Middle frontal gyrus (tissue), 1 donor: ENCODE data around the gene WDR20.
"Not testable (repeated sequence)": the region's sequence is repeated elsewhere in the genome, so short reads cannot be mapped to it uniquely, and the experiment has no call there.

Source experiments
- DNase-seq: peaks from one replicate; pipeline ENCODE4 v3.0.0-alpha.2; 2015; ENCODE audit warnings: low spot score; ENCODE audit errors: extremely low spot score

The WDR20 gene

DNA sequence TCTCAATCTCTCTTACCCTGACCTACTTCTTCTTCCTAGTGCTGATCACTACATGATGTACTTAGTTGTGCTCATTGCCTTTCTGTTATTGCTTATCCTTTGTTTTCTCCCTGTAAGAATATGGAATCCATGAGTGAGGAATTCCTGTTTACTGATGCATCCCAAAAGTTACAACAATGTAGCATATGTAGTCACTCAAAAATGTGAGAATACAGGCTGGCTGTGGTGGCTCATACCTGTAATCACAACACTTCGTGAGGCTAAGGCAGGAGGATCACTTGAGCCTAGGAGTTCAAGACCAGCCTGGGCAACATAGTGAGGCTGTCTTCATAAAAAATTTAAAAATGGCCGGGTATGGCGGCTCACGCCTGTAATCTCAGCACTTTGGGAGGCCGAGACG lies 8.0 kb upstream of the WDR20 start:
- DNase-seq: no peak

DNA sequence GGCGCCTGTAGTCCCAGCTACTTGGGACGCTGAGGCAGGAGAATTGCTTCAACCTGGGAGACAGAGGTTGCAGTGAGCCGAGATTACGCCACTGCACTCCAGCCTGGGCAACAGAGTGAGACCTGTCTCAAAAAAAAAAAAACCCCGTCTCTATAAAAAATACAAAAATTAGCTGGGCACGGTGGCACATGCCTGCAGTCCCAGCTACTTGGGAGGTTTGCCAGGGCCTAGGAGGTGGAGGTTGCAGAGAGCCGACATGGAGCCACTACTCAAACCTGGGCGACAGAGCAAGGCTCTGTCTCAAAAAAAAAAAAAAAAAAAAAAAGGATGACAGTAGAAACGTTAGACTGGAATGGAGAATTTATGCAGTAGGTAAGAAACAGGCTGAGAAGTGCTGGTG lies 5.7 kb upstream of the WDR20 start:
- DNase-seq: not testable (repeated sequence)

DNA sequence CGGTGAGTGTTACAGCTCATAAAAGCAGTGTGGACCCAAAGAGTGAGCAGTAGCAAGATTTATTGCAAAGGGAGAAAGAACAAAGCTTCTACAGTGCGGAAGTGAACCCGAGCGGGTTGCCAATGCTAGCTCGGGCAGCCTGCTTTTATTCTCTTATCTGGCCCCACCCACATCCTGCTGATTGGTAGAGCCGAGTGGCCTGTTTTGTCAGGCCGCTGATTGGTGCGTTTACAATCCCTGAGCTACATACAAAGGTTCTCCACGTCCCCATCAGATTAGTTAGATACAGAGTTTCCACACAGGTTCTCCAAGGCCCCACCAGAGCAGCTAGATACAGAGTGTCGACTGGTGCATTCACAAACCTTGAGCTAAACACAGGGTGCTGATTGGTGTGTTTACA lies 5.0 kb upstream of the WDR20 start:
- DNase-seq: not testable (repeated sequence)

DNA sequence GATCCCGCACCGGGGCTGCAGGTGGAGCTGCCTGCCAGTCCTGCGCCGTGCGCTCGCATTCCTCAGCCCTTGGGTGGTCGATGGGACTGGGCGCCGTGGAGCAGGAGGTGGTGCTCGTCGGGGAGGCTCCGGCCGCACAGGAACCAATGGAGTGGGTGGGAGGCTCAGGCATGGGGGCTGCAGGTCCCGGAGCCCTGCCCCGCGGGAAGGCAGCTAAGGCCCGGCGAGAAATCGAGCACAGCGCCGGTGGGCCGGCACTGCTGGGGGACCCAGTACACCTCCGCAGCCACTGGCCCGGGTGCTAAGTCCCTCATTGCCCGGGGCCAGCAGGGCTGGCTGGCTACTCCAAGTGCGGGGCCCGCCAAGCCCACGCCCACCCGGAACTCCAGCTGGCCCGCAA lies 4.2 kb upstream of the WDR20 start:
- DNase-seq: not testable (repeated sequence)

DNA sequence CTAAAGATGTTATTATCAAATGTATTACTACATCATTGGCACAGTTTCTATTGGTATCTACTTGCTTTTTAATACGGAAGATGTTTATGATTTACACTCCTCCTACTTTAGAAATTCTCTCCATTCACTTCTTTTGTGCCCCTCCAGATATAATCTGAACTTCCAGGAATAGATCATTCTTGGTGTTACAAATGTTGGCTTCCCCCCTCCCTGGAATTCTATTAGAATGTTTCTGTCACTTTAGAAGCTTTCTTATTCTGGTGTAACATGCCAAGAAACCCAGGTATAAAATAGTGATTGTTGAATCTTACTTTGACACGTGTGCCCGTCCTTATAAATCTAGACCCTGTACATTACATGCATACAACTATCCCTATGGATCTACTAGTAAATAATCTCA lies 1.2 kb upstream of the WDR20 start:
- no peak for DNase-seq

DNA sequence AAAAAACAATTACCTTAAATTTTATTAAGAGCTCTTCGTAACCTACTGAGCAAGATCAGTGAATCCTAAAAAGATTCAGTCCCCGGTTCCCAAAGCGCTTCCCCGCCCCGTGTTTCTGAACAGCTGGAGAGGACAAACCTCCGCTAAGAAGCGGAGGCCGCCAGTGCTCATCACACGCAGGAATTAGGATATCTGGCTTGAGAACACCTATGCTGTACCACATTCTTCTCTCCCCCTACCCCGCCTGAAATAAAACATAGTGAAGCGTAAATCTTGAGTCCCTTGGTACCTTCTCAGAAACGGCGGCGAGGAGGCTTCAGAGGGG lies 774 bp upstream of the WDR20 start:
- no peak for DNase-seq

DNA sequence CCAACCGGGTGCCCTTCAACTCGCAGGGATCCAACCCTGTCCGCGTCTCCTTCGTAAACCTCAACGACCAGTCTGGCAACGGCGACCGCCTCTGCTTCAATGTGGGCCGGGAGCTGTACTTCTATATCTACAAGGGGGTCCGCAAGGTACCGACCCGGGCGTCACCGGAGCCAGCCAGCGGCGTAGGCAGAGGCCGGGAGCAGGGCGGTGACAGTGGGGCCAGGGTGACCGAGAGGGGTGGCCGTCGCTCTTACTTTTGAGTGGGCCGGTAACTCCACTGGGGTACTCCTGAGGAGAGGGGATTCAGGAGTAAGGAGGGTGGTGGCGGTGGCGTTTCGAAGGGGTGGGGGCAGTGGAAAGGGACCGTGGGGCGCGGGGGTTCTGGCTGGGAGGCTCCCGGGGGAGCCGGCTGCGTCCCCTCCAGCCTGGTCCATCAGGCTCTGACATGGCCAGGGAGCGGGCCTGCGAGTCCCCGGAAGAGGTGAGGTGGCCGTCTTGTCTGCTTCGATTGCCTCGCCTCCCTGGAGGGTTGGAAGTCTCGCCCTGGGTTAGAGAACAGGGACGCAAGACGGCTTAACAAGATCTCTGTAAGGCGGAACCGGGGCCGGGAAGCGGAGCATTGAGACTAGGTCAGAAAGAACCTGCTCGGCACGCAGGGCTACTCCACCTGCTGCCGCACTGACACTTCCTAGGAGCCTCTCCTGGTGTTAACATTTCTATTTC lies 491 bp downstream of the WDR20 start:
- DNase-seq: no peak

DNA sequence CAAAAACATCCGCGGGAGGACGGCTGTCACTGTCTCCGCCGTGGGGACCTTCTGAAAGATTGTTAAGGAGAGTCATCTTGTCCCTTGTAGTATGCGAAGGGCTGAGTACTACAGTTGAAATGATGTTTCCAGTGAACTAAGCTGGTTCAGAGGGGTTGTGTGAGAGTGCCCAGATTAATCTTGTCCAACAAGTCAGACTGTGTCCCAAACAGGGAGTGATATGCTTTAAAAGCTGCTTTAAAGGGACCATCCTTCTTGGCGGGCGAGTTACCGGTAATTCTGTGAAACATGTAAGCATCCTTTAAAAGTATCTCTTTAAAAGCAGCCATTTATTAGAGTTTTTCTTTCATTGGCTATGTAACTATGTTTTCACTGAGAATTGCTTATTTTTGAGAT lies 1.1 kb downstream of the WDR20 start:
- no peak for DNase-seq

DNA sequence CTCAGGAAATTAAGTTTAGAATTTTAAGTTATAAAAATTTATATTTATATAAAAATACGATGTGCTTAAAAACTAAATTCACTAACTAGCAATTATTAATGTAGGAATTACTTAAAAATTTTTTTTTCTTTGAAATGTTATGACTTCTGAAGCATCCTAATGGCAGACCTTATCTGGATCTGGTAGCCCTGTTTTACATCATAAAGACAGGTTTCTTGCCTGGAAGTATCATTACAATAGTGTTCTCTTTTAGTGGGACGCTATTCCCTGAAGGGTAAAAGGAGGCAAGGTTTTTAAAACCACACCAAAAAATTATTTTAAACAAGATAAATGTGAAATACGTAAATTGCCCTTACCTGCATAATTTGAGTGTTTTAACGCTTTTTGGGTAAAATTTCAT lies 2.1 kb downstream of the WDR20 start:
- DNase-seq: no peak

DNA sequence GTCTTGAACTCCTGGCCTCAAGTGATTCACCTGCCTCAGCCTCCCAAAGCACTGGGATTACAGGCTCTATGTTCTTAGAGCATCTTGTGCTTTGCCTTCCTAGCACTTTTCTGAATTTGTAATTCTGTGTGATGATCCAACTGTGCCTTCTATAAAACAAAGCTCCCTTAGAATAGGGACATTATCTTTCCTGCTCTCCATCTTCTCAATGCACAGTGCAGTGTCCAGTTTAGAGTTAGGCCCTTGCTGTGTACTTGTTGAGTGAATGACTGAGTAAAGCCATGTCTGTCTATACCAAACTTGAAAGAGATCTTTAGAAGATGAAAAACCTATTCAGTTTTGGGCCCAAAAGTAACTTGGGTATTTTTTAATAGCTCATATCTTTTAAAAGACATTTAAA lies 5.2 kb downstream of the WDR20 start:
- DNase-seq: no peak

DNA sequence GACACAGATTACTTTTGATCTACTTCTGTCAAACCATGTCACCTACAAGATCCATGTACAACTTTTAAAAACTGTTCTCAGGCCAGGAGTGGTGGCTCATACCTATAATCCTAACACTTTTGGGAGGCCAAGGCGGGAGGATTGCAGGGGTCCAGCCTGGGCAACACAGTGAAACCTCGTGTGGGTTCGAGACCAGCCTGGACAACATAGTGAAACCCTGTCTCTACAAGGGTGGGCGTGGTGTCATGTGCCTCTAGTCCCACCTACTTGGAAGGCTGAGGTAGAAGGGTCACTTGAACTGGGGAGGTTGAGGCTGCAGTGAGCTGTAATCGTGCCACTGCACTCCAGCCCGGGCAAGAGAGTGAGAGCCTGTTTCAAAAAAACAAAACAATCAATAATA lies 5.7 kb downstream of the WDR20 start:
- DNase-seq: no peak

DNA sequence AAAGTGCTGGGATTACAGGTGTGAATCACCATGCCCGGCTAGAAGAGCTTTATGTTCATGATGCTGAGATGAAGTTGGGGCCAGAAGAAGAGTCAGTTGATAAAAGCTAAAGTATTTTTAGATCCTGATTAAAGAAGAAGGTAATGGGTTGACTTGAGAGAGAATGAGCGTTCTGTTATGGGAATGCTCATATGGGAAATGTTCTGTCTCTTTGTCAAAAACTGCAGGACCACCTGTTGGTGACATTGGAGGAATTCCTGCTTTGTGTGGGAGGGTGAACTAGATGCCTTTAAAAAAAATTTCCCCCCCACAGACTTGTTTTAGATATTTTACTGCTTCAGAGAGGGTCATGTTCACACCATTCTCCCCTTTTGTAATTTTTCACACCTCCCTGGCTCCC lies 6.7 kb downstream of the WDR20 start:
- no peak for DNase-seq

DNA sequence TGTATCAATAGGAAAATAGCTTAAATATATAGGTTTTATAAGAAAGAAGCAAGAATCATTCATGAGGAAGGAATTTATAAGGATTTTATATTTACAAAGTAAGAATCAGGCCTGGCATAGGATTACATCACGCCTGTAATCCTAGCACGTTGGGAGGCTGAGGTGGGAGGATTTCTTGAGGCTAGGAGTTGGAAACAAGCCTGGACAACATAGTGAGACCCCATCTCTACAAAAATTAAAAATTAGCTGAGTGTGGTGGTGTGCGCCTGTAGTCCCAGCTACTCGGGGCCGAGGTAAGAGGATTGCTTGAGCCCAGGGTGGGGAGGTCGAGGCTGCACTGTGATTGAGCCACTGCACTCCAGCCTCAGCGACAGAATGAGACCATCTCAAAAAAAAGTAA lies 10.4 kb downstream of the WDR20 start:
- no peak for DNase-seq

DNA sequence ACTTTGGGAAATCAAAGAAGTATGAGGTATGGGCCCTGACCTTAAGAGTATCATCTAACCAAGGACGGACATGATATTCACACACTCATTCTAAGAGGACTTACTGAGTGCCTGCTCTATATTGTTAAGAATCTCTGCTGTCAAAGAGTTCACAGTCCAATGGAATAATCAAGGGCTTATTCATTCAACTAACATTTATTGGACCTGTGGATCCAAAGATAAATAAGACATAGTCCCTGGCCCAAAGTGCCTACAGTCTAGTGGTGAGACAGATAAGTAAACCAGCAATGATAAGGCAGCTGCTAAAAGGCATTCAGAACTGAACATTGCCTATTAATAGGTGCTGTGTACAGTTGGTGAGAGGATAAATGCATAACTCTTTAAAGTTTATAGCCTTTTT lies 11.0 kb downstream of the WDR20 start:
- no peak for DNase-seq

DNA sequence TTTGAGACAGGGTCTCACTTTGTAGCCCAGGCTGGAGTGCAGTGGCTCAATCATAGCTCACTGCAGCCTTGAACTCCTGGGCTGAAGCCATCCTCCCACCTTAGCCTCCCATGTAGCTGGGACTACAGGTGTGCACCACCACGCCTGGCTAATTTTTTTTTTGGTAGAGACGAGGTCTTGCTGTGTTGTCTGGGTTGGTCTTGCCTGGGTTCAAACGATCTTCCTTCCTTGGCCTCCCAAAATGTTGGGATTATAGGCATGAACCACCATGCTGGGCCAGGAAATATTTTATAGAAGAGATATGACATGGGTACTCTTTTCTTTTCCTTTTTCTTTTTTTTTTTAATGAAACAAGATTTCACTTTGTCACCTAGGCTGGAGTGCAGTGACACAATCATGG lies 11.7 kb downstream of the WDR20 start:
- DNase-seq: not testable (repeated sequence)

DNA sequence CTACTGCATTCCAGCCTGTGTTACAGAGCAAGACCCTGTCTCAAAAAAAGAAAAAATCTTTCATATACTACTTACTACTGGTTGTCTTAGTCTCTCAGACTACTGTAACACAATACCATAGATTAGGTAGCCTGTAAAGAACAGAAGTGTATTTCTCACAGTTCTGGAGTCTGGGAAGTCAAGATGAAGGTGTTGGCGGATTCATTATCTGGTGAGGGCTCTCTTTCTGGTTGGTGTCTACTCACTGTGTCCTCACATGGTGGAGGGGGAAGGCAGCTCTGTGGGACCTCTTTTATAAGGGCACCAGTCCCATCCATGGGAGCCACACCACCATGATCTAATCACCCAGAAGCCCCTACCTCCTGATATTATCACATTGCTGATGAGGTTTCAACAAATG lies 14.4 kb downstream of the WDR20 start:
- DNase-seq: no peak

DNA sequence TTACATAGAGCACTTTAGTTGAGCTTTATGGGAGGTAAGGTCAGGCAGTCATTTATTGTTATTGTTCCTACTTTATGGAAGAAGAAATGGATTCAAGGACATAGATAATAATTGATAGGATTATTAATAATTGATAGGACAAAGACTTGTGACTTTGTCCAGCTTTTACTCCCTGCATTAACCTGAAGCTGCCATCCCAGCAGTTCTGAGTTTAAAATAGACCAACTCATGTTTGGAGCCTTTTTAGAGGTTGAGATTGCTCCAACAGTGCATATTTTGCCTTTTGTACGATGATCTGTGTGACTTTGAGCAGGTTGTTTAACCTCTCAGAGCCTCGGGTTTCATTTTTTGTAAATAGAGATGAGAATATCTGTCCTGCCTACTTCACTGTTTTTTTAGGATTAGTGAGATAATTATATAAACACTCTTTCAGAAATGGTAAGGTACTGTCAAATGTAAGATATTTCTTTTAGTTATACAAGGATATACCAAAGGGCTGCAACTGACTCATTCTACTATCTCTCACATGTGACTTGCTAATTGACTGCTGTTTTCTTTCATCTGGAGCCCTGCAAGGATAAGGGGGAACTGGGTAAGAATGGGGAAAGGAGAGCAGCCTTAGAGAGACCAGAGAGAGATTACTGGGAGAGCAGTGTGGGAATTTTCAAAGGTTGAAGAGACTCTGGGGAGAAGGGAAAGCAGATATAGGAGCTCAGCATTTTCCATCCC lies 15.3 kb downstream of the WDR20 start:
- DNase-seq: no peak

DNA sequence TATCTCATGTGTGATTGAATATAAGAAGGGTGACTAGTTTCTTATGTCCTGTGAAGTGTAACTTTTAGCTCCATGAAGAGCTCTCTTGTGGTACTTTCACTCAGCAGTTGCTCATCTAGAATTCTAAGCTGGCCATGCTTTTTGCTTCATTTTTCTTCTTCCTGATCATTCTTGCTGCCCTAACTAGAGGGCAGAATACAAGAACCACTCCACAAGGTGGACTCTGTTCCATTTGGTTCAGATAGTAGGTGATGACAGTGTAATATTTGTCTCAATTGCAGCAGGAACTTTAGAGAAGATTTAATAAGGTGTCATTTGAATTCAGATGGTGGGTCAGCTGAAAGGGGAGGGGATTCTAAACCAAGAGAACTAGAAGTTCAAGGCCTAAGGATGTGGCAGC lies 17.6 kb downstream of the WDR20 start:
- no peak for DNase-seq

DNA sequence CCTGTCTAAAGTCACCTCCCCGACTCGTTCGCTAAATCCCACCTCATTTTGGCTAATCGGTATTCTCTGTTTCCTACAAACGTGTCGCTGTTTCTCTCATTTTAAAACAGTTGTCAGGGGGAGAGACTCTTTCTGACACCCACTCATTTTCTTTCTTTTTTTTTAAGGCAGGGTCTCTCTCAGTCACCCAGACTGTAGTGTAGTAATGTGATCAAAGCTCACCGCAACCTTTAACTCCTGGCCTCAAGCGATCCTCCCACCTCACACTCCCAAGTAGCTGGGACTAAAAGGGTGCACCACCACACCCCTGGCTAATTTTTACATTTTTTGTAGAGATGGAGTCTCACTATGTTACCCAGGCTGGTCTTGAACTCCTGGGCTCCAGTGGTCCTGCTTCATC lies 19.1 kb downstream of the WDR20 start:
- no peak for DNase-seq

DNA sequence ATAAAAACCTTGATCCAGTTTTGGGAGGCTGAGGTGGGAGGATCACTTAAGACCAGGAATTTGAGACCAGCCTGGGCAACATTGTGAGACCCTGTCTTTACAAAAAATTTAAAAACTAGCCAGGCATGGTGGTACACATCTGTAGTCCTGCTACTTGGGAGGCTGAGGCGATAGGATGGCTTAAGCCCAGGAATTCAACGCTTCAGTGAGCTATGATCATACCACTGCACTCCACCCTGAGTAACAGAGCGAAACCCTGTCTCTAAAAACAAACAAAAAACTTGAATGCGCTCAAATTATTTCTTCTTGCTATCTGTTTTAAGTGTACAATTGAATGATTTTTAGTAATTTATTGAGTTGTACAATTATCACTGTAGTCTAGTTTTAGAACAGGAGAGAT lies 20.1 kb downstream of the WDR20 start:
- no peak for DNase-seq

DNA sequence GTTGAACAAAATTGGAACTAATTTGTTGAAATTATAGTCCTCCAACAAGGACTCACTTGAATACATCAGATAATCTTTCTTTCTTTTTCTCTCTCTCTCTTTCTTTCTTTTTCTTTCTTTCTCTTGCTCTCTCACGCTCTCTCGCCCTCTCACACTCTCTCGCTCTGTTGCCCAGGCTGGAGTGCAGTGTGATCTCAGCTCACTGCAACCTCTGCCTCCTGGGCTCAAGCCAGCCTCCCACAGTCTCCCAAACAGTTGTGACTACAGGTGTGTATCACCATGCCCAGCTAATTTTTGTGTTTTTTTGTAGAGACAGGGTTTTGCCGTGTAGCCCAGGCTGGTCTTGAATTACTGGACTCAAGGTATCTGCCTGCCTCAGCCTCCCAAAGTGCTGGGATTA lies 22.8 kb downstream of the WDR20 start:
- no peak for DNase-seq

DNA sequence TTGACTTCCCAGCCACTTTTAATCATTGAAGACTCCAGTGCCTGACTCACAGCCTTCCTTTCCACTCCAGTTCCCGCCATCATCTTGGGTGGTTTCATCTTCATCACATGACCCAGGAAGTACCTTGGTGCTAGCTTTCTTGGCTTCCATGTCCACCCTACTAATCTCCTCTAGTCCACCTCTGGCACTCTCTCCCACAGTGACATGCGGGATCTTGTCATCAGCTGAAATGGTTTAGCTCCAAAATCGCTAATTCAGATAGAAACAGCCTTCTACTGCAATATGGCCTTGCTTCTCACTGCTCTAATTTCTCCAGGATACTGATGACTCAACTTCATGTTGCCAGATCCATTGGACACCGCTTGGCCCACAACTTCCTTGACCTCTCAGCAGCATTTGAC lies 24.5 kb downstream of the WDR20 start:
- DNase-seq: no peak

DNA sequence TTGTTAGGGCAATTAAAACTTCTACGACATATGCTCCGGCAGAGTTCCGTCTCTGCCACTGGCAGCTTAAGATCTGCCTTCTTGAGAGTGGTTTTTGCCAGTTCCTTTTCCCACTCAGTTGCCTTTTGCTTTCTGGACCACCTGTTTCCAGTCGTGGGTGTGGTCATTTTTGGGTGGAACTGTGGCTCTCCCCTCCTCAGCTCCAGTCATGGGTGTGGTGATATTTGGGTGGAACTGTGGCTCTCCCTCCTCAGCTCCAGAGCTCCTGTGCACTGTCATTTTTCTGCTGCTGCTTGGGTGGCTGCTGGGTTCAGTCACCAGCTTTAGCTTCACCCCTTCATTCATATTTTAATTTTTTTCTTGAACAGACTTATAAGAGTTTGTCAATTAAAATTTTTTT lies 25.3 kb downstream of the WDR20 start:
- DNase-seq: no peak
